Stimulated activated CD4-positive, alpha-beta T cell treated with anti-CD3 and anti-CD28 coated beads, Interleukin-12 subunit alpha, Interleukin-12 subunit beta, amount 100 ng/mL, for 4 hours (primary cell): ENCODE data around the gene GMPPA.
A peak's percentile ranks its signal among the peaks of the same experiment; 100 is the strongest.

Experiments used
- DNase-seq: peaks from one replicate; pipeline ENCODE4 v3.0.0-alpha.2; 2020

The GMPPA gene

GRCh38 chr2:219498280-219499057 is at the start of gene GMPPA:
Gene GMPPA, plus strand, starts transcription at chr2:219498891. Its CDS starts 1,085 bp downstream, at chr2:219499976.
- DNase-seq, result peak; percentile 84

GRCh38 chr2:219449609-219450008 is 49.1 kb upstream of the GMPPA start:
- DNase-seq, result no peak

- DNase-seq, result no peak
Observed at GRCh38 chr2:219451661-219452360, 46.9 kb upstream of the GMPPA start.

- no peak for DNase-seq
Observed at GRCh38 chr2:219452361-219453317, 46.1 kb upstream of the GMPPA start.

GRCh38 chr2:219453671-219454590 is 44.8 kb upstream of the GMPPA start:
- DNase-seq, result no peak

- no peak for DNase-seq
Observed at GRCh38 chr2:219455581-219455980, 43.1 kb upstream of the GMPPA start.

- no peak for DNase-seq
Observed at GRCh38 chr2:219457784-219458369, 40.8 kb upstream of the GMPPA start.

GRCh38 chr2:219458996-219459395 is 39.7 kb upstream of the GMPPA start:
- DNase-seq, result no peak

GRCh38 chr2:219459460-219460311 is 39.0 kb upstream of the GMPPA start:
- DNase-seq, result peak; percentile 47

GRCh38 chr2:219460424-219460926 is 38.2 kb upstream of the GMPPA start:
- no peak for DNase-seq

- DNase-seq, result no peak
Observed at GRCh38 chr2:219461047-219461514, 37.6 kb upstream of the GMPPA start.

- no peak for DNase-seq
Observed at GRCh38 chr2:219461669-219462068, 37.0 kb upstream of the GMPPA start.

- DNase-seq, result no peak
Observed at GRCh38 chr2:219462349-219462748, 36.3 kb upstream of the GMPPA start.

- no peak for DNase-seq
Observed at GRCh38 chr2:219464286-219465032, 34.2 kb upstream of the GMPPA start.

GRCh38 chr2:219465659-219466561 is 32.8 kb upstream of the GMPPA start:
- no peak for DNase-seq

GRCh38 chr2:219466816-219467735 is 31.6 kb upstream of the GMPPA start:
- DNase-seq, result no peak

- DNase-seq, result no peak
Observed at GRCh38 chr2:219467736-219468075, 31.0 kb upstream of the GMPPA start.
